ENCODE results near the gene ORAI1. TPM values are rescaled to one million over a fixed set of nuclear protein-coding genes. Genes with fewer than 3 reads are reported as not detected.
"Not testable (repeated sequence)": the region's sequence is repeated elsewhere in the genome, so short reads cannot be mapped to it uniquely, and the experiment has no call there.

Gene ORAI1
- total RNA-seq, 1 experiment from 2014 or later, result 12.2 TPM

- Histone ChIP-seq H3K27me3 (no peaks in the 10 kb centered on the region), H3K4me1 (no peaks in the 10 kb centered on the region), H3K4me3 (no peak overlapping the region), H3K27ac (no peak overlapping the region), H3K36me3 (no peaks in the 10 kb centered on the region), H3K9me3 (replicated peaks) (no peaks in the 10 kb centered on the region)
- no peak for DNase-seq
Measured at GRCh38 chr12:121651320-121651719, 25.0 kb downstream of the ORAI1 start.

- Histone ChIP-seq H3K9me3 (replicated peaks) (no peaks in the 10 kb centered on the region), H3K4me3 (no peak overlapping the region), H3K4me1 (no peaks in the 10 kb centered on the region), H3K27ac (no peak overlapping the region), H3K36me3 (no peaks in the 10 kb centered on the region), H3K27me3 (no peaks in the 10 kb centered on the region)
- DNase-seq, result peak in 1 of 2 experiments; percentile 39
Measured at GRCh38 chr12:121652767-121653497, 26.6 kb downstream of the ORAI1 start.

GRCh38 chr12:121653999-121654398 lies 27.7 kb downstream of the ORAI1 start:
- H3K27ac ChIP-seq, result no peak overlapping the region
- no peaks in the 10 kb centered on the region for H3K27me3 ChIP-seq
- no peak overlapping the region for H3K4me3 ChIP-seq
- no peak for DNase-seq
- H3K4me1 ChIP-seq, result 0 out of 2 replicates have a peak, but pooled peaks cover 2% of the 10 kb centered on the region
- no peaks in the 10 kb centered on the region for H3K9me3 ChIP-seq (replicated peaks)
- H3K36me3 ChIP-seq, result no peaks in the 10 kb centered on the region

GRCh38 chr12:121656122-121656521 lies 29.8 kb downstream of the ORAI1 start:
- H3K27me3 ChIP-seq, result no peaks in the 10 kb centered on the region
- no peak overlapping the region for H3K27ac ChIP-seq
- H3K4me1 ChIP-seq, result 0 out of 2 replicates have a peak, but pooled peaks cover 2% of the 10 kb centered on the region
- H3K4me3 ChIP-seq, result no peak overlapping the region
- no peaks in the 10 kb centered on the region for H3K36me3 ChIP-seq
- no peak for DNase-seq
- H3K9me3 ChIP-seq (replicated peaks), result no peaks in the 10 kb centered on the region

GRCh38 chr12:121657305-121658008 lies 31.1 kb downstream of the ORAI1 start:
- Histone ChIP-seq H3K9me3 (replicated peaks) (no peaks in the 10 kb centered on the region), H3K36me3 (no peaks in the 10 kb centered on the region), H3K4me3 (no peak overlapping the region), H3K27ac (no peak overlapping the region), H3K27me3 (no peaks in the 10 kb centered on the region), H3K4me1 (0 out of 2 replicates have a peak, but pooled peaks cover 2% of the 10 kb centered on the region)
- DNase-seq, result no peak

- not testable (repeated sequence) for H3K9me3 ChIP-seq (replicated peaks); H3K27ac ChIP-seq; DNase-seq; H3K4me3 ChIP-seq; H3K4me1 ChIP-seq; H3K36me3 ChIP-seq; H3K27me3 ChIP-seq
Measured at GRCh38 chr12:121661353-121662105, 35.2 kb downstream of the ORAI1 start.

- no peaks in the 10 kb centered on the region for H3K36me3 ChIP-seq
- H3K27ac ChIP-seq, result no peak overlapping the region; the same call in 1 of the 2 replicates
- no peaks in the 10 kb centered on the region for H3K9me3 ChIP-seq (replicated peaks)
- no peaks in the 10 kb centered on the region for H3K27me3 ChIP-seq
- DNase-seq, result no peak
- 0 out of 2 replicates have a peak, but pooled peaks cover 1% of the 10 kb centered on the region for H3K4me1 ChIP-seq
- H3K4me3 ChIP-seq, result no peak overlapping the region
Measured at GRCh38 chr12:121663610-121663929, 37.2 kb downstream of the ORAI1 start.

- H3K4me1 ChIP-seq; H3K4me3 ChIP-seq; DNase-seq; H3K36me3 ChIP-seq; H3K27ac ChIP-seq; H3K9me3 ChIP-seq (replicated peaks); H3K27me3 ChIP-seq: not testable (repeated sequence)
Measured at GRCh38 chr12:121666829-121667228, 40.5 kb downstream of the ORAI1 start.

GRCh38 chr12:121668750-121669520 lies 42.6 kb downstream of the ORAI1 start:
- Histone ChIP-seq H3K9me3 (replicated peaks) (no peaks in the 10 kb centered on the region), H3K4me3 (no peak overlapping the region), H3K27ac (no peak overlapping the region), H3K4me1 (peaks cover 6% of the 10 kb centered on the region; the same call in 1 of the 2 replicates), H3K36me3 (no peaks in the 10 kb centered on the region), H3K27me3 (no peaks in the 10 kb centered on the region)
- DNase-seq, result peak; percentile 62 to 66

- Histone ChIP-seq H3K4me3 (no peak within 1 kb of the TSS), H3K27me3 (no peaks in the 10 kb centered on the region), H3K9me3 (replicated peaks) (no peaks in the 10 kb centered on the region), H3K4me1 (peaks cover 6% of the 10 kb centered on the region; the same call in 1 of the 2 replicates), H3K36me3 (no peaks in the 10 kb centered on the region), H3K27ac (no peak within 1 kb of the TSS)
- no peak for DNase-seq
Measured at GRCh38 chr12:121669521-121669900, 43.2 kb downstream of the ORAI1 start, which contains the start of gene MORN3. MORN3 (minus strand) TSS chr12:121669654; CDS start chr12:121669483, 171 bp downstream.

GRCh38 chr12:121673013-121673511 lies 46.7 kb downstream of the ORAI1 start:
- no peaks in the 10 kb centered on the region for H3K9me3 ChIP-seq (replicated peaks)
- H3K27ac ChIP-seq, result peak overlapping the region; percentile 36
- no peaks in the 10 kb centered on the region for H3K36me3 ChIP-seq
- H3K4me1 ChIP-seq, result peaks cover 7% of the 10 kb centered on the region
- H3K27me3 ChIP-seq, result no peaks in the 10 kb centered on the region
- peak; percentile 62 to 79 for DNase-seq
- peak overlapping the region; percentile 54 for H3K4me3 ChIP-seq

GRCh38 chr12:121676190-121676589 lies 49.9 kb downstream of the ORAI1 start:
- no peak for DNase-seq
- Histone ChIP-seq H3K9me3 (replicated peaks) (no peaks in the 10 kb centered on the region), H3K36me3 (no peaks in the 10 kb centered on the region), H3K4me3 (no peak overlapping the region), H3K4me1 (peaks cover 19% of the 10 kb centered on the region), H3K27ac (no peak overlapping the region), H3K27me3 (no peaks in the 10 kb centered on the region)

GRCh38 chr12:121678305-121678704 lies 52.0 kb downstream of the ORAI1 start:
- peak overlapping the region; percentile 60 for H3K27ac ChIP-seq
- DNase-seq, result no peak
- no peak overlapping the region for H3K4me3 ChIP-seq
- H3K27me3 ChIP-seq, result no peaks in the 10 kb centered on the region
- H3K9me3 ChIP-seq (replicated peaks), result no peaks in the 10 kb centered on the region
- H3K4me1 ChIP-seq, result peaks cover 15% of the 10 kb centered on the region
- no peaks in the 10 kb centered on the region for H3K36me3 ChIP-seq

- no peaks in the 10 kb centered on the region for H3K36me3 ChIP-seq
- H3K9me3 ChIP-seq (replicated peaks), result no peaks in the 10 kb centered on the region
- peaks cover 13% of the 10 kb centered on the region for H3K4me1 ChIP-seq
- DNase-seq, result peak; percentile 79 to 92
- H3K27ac ChIP-seq, result peak overlapping the region; percentile 60
- peak overlapping the region; percentile 17 for H3K4me3 ChIP-seq
- no peaks in the 10 kb centered on the region for H3K27me3 ChIP-seq
Measured at GRCh38 chr12:121678716-121679300, 52.5 kb downstream of the ORAI1 start.

Measured in SJCRH30 (cell line).